A673 (cell line): ENCODE results near the gene SYNE2.

ENCODE experiments used
- CTCF ChIP-seq: fragments of 300-800, 200-600 bp; sonication (generic); conservative IDR thresholded peaks from 2 replicates; pipeline ENCODE4 v1.5.1; 2017; ENCODE audit warnings: low read depth, mild to moderate bottlenecking, antibody characterized with exemption, low read length, moderate library complexity, mixed read lengths
- EZH2 ChIP-seq: fragments of 200-600 bp; sonication (generic); IDR thresholded peaks from 2 replicates; pipeline ENCODE4 v1.6.1; 2017; ENCODE audit warnings: borderline replicate concordance, low read depth, mild to moderate bottlenecking, mixed read lengths, antibody characterized with exemption, low read length; ENCODE audit not compliant: poor library complexity, severe bottlenecking

- TF ChIP-seq CTCF (no peak), EZH2 (no peak)
These were observed 267.2 kb downstream of the SYNE2 start for GRCh38 chr14:64119980-64120379.
